HEK293 (cell line): ENCODE results near the gene MACF1.

Source experiments
- CTCF ChIP-seq: fragments of 450-650 bp; formaldehyde crosslinking; IDR thresholded peaks from 2 replicates; pipeline ENCODE4 v1.5.1; 2016; ENCODE audit warnings: missing biosample characterization, missing genetic modification characterization
- ZBTB49 ChIP-seq: fragments of 450-650 bp; formaldehyde crosslinking; IDR thresholded peaks from 2 replicates; pipeline ENCODE4 v1.5.1; 2016; ENCODE audit warnings: missing biosample characterization, missing genetic modification characterization, low read depth
- ZFP37 ChIP-seq: fragments of 450-650 bp; formaldehyde crosslinking; IDR thresholded peaks from 2 replicates; pipeline ENCODE4 v1.5.1; 2016; ENCODE audit warnings: missing biosample characterization, missing genetic modification characterization
- ZNF324 ChIP-seq: fragments of 450-650 bp; formaldehyde crosslinking; IDR thresholded peaks from 2 replicates; pipeline ENCODE4 v1.5.1; 2016; ENCODE audit warnings: missing biosample characterization, missing genetic modification characterization

- TF ChIP-seq CTCF (tag by site-specific recombination) (no peak), ZBTB49 (tag by site-specific recombination) (no peak), ZNF324 (tag by site-specific recombination) (no peak), ZFP37 (tag by site-specific recombination) (no peak)
Observed at GRCh38 chr1:39269349-39269748, 64.9 kb downstream of the MACF1 start.
